ENCODE data around the gene CCT5.
"Not testable (repeated sequence)": the region's sequence is repeated elsewhere in the genome, so short reads cannot be mapped to it uniquely, and the experiment has no call there.

Gene CCT5

DNA sequence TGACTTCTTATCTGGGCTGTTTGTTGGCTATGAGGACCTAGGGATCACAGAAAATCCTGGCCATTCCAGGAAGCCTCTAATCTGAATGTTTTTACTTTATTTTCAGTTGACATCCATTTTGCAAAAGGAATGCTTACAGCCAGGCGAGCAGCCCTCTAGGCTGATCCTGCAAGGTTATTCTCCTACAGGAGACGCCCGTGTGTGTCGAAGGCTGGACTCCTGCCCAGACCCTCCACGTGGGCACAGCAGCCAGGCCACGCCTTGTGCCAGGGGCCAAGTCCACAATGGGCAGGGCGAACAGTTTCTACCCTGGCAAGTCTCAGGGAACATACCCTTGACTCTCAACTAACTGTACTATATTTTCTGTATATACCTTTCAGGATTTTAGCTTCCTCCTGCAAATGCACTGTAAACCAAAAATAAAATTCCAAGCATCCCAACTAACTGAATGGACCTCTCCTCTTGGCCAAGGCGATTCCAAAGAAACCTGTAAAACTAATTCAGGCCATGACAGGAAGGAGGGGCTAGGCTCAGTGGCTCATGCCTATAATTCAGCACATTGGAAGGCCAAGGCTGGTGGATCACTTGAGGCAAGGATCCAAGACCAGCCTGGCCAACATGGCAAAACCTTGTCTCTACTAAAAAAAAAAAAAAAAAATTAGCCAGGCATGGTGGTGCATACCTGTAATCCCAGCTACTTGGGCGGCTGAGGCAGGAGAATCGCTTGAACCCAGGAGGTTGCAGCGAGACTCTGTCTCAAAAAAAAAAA, 51.9 kb downstream of the CCT5 start:
- DNase-seq (ENCODE audit: low spot score), result no peak

DNA sequence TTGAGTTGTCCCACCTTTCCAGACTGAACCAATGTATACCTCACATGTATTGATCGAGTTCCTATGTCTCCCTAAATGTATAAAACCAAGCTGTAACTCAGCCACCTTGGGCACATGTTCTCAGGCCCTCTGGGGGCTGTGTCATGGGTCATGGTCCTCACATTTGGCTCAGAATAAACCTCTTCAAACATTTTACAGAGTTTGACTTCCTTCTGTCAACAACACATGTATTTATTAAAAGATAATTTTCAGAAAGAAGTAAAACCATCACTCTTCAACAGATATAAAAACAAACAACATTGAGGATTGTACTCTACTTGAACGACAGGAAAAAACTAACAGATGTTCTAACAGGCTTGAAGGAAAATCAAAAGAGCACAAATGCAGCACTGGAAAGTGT, 53.1 kb downstream of the CCT5 start:
- no peak for DNase-seq (ENCODE audit: low spot score)

DNA sequence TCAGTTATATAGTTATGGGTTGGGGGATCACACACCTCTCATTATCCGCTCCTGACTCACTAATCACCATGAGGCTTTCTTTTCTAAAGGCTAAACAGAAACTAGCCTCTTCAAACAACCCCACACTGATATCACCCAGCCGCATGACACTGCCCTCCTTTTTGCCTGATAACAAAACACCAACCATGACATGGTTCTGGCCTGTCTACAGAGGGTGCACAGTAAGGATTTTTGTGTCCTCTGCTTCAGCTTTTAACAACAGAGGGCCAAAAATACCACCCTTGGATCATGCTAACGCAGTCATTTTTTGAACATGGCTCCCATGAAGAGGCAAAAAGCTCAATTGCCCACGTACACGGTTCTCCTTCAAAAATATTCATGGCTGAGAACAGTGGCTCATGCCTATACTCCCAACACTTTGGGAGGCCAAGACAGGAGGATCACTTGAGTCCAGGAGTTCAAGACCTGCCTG, 53.7 kb downstream of the CCT5 start:
- no peak for DNase-seq (ENCODE audit: low spot score)

DNA sequence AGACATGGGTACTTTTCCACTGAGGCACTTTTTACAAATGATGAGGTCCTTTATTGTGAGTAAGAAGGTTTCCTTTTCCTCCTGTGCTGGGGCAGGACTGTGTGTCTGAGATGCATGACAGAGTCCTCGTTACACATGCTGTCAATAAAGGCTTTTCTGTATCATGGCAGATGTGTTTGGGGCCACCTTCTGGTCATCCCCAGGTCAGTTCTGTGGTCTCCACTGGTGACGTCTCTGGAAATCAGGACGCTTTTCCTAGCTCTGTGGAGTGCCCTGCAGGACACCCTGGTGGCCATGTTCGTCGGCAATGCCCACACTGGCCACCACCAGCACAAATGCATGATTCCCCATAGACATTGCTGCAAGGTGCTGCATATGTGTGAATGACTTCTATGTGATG, 54.9 kb downstream of the CCT5 start:
- no peak for DNase-seq (ENCODE audit: low spot score)

DNA sequence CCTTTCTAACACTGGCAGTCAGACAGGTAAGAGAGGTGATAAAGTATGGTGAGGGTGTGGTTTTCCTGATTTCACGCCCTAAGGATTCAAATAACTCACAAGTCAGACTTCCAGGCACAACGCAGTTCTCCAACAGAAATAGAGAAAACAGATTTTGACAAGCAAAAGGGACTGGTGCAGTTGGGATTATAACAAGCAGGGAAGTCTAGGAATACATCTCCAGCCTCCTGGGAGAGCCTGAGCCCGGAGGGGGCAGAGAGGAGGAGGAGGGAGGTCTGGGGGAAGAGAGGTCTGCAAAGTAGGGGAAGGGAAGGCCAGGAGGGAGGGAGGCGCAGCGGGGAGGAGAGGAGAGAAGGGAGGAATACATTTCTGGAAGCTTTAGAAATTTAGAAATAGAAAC, 56.0 kb downstream of the CCT5 start:
- no peak for DNase-seq (ENCODE audit: low spot score)

DNA sequence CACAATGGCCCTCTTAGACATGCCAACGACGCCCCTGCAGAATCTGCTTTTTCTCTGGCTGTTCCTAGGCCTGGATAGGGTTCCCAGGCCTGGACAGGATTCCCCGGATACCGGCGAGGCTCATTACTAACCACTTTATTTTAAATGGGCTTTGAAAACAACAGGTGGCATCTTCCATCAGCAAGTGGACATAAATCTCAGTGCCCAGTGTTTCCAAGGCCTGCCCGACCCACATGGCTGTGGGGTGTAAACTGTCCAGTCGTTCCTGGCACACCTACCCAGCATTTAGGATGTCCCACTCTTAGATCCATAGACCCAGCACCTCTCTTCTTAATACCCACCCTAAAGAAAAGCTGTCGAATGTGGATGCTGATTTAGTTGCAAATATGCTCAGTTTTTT, 56.7 kb downstream of the CCT5 start:
- DNase-seq (ENCODE audit: low spot score), result no peak

DNA sequence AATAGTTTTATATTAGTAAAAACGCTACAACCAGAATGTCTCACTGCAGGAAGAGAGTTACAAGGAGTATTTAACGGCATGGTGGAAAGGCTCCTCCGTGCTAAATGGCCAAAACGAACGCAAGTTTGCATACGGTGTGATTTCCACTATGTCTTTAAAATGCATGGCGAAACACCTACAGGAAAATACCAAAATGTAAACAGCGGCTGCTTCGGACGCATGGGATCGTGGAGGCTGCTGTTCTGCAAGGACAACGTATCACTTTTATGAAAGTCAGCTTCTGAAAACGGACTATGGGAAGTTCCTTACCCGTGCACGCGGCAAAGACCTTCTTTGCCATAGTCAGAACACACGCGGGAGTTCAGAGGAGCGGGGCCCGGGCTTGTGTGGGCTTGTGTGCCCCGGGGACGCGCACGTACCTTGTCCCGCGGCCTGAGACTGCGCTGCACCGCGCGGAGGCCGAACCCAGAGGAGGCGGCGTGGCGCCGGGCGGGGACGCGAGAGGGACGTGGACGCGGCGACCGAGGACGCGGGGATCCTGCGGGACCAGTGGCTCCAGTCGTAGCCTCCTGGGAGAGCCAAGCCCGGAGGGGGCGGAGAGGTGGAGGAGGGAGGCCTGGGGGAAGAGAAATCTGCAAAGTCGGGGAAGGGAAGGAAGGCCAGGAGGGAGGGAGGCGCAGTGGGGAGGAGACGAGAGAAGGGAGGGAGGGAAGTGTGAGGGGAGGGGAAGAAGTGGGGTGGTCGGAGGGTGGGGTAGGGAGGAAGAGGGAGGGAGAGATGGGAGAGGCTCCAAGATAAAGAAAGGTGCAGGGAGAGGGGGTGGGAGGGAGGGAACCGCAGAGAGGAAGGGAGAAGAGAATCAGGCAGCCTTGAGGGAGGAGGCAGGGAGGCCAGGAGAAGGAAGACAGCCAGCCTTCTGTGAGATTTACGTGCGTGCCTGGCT, 57.4 kb downstream of the CCT5 start, which contains the start of gene CMBL:
TSS of gene CMBL (minus strand) at position 697 of the 943 bp plus-strand sequence. CDS start 17,140 bp downstream, outside the sequence.
- peak; percentile 28 for DNase-seq (ENCODE audit: low spot score)

DNA sequence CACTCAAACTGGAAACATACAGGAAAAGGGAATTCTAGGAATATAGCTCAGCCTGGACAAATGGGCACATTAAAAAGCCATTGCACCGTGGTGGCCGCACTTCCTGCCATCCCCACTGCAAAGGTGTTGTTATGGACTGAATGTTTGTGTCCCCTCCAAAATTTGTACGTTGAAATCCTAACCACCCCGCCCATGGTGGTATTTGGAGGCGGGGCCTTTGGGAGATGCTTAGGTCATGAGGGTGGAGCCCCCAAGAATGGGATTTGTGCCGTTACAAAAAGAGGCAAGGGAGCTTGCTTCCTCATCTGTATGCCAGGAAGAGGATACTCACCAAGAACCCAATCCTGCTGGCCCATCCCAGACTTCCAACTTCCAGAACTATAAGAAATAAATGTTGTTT, 58.8 kb downstream of the CCT5 start:
- no peak for DNase-seq (ENCODE audit: low spot score)

DNA sequence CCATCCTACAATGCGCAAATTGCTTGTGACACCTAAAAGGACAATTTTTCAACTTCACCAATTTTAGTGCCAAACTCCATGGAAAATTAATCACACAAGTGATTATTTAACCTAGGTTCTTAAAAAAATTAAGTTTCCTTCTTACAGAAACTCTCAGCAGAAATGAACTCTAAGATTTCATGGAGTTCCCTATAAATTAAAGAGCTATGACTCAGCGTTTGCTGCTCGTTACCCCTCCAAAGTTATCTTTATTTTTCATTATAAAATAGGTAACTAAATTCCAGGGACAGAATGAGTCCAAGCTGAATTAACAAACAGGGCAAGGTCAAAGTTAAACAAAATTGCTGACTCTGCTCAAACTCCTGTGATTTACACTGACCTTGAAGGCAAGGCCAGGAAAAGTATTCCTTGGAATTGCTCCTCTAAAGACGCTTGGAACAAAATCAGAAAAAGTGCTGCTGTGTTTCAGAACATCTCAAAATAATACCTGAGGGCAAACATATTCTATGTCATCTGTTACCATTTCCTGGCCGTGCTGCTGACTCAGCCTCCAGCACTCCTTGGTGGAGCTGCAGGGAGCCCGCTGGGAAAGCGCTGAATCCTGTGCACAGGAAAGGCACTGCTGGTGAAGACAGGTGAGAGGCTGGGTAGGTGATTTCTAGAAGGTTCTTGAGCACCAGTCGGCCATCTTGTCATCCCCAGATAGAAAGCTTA, 60.1 kb downstream of the CCT5 start:
- DNase-seq (ENCODE audit: low spot score), result no peak

DNA sequence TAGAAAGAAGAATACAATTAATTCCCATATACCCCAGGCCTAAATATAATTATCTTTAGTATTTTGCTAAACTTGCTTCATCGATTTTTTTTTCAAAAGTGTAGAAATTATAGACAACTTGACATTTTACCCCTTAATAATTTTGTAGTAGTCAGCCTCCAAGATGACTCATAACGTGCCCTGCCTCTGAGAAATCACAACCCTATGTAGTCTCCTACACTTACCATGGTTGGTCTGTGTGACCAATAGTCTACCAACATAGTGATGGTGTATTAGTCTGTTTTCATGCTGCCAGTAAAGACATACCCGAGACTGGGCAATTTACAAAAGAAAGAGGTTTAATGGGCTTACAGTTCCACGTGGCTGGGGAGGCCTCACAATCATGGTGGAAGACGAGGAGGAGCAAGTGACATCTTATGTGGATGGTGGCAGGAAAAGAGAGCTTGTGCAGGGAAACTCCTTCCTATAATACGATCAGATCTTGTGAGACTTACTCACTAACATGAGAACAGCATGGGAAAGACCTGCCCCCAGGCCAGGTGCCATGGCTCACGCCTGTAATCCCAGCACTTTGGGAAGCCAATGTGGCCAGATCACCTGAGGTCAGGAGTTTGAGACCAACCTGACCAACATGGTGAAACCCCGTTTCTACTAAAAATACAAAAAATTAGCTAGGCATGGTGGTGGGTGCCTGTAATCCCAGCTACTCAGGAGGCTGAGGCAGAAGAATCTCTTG, 60.9 kb downstream of the CCT5 start:
- not testable (repeated sequence) for DNase-seq (ENCODE audit: low spot score)

DNA sequence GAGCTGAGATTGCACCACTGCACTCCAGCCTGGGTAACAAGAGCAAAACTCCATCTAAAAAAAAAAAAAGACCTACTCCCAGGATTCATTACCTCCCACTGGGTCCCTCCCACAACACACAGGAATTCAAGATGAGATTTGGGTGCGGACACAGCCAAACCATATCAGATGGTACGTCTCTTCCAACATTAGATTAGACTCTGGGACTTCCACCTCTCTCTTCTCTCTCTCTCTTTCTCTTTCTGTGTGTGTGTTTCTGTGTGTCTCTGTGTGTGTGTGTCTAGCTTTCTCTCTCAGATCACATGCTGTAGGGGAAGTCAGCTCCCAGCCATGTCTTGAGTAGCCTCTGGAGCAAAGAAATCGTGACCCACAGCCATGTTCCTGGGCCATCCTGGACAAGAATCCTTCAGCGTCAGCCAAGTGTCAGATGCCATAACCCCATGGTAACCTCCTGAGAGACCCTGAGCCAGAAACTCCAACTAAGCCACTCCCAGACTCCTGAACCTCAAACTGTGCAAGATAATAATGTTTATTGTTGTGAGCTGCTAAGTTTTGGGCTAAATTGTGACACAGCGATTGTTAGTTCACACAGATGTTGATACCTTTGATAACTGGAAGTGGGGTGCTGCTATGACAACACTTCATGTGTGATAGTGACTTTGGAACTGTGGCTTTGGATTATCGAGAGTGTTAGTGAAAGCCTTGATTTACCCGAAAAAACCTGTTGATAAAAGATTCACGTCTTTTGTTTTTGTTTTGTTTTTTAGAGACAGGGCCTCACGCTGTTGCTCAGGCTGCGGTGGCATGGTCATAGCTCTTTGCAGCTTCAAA, 61.7 kb downstream of the CCT5 start:
- DNase-seq (ENCODE audit: low spot score), result no peak

DNA sequence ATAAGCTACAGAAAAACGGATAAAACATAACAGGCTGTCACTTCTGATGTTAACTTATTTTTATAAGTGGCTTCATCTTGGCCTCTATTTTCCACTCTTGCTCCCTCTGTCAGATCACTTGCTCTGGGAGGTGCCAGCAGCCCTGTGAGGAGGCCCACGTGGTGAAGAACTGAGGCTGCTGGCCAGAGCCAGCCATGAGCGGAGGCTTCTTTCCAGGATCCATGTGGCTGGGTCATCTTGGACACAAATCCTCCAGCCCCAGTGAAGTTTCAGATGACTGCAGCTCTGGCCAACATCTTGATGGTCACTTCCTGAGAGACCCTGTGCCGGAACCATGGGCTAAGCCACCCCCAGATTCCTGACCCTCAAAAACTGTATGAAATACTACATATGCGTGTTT, 65.1 kb downstream of the CCT5 start:
- DNase-seq (ENCODE audit: low spot score), result no peak
